SK-N-MC (cell line): ENCODE data around the gene PAX4.

ENCODE experiments used
- EZH2 ChIP-seq: fragments of 200-600 bp; sonication (generic); IDR thresholded peaks from one replicate; pipeline ENCODE4 v1.6.1; 2017; ENCODE audit warnings: antibody characterized with exemption
- POLR2AphosphoS5 ChIP-seq: IDR thresholded peaks from 2 replicates; pipeline ENCODE4 v1.6.1; 2012; ENCODE audit warnings: mild to moderate bottlenecking, low read depth, low read length, borderline replicate concordance

GRCh38 chr7:127665922-127666321 lies 48.0 kb upstream of the PAX4 start:
- TF ChIP-seq POLR2AphosphoS5 (no peak), EZH2 (no peak)
